ENCODE data around the gene ZNF804B. TPM values are rescaled to one million over a fixed set of nuclear protein-coding genes. Genes with fewer than 3 reads are reported as not detected.

ZNF804B gene
- polyA plus RNA-seq, 10 donors = 0.03 to 0.08 TPM; not detected in 8

- peak; percentile 2 to 16 (median 5) for DNase-seq
Measured at GRCh38 chr7:88835147-88835728, 75.7 kb downstream of the ZNF804B start.

GRCh38 chr7:88842201-88842600, 82.7 kb downstream of the ZNF804B start:
- no peak for DNase-seq

GRCh38 chr7:88845091-88845490, 85.6 kb downstream of the ZNF804B start:
- no peak for DNase-seq

GRCh38 chr7:88851220-88851619, 91.7 kb downstream of the ZNF804B start:
- no peak for DNase-seq

- no peak for DNase-seq
Measured at GRCh38 chr7:88859288-88859687, 99.8 kb downstream of the ZNF804B start.

- no peak for DNase-seq
Measured at GRCh38 chr7:88866265-88866863, 106.9 kb downstream of the ZNF804B start.

- DNase-seq = no peak
Measured at GRCh38 chr7:88867158-88867557, 107.7 kb downstream of the ZNF804B start.

- no peak for DNase-seq
Measured at GRCh38 chr7:88868456-88868855, 109.0 kb downstream of the ZNF804B start.

GRCh38 chr7:88881136-88881535, 121.6 kb downstream of the ZNF804B start:
- DNase-seq = no peak

GRCh38 chr7:88885131-88885530, 125.6 kb downstream of the ZNF804B start:
- no peak for DNase-seq

GRCh38 chr7:88888684-88889083, 129.2 kb downstream of the ZNF804B start:
- DNase-seq = no peak

- no peak for DNase-seq
Measured at GRCh38 chr7:88910516-88910915, 151.0 kb downstream of the ZNF804B start.

- DNase-seq = no peak
Measured at GRCh38 chr7:88912852-88913251, 153.4 kb downstream of the ZNF804B start.

GRCh38 chr7:88915615-88916014, 156.1 kb downstream of the ZNF804B start:
- no peak for DNase-seq

- no peak for DNase-seq
Measured at GRCh38 chr7:88919478-88920131, 160.1 kb downstream of the ZNF804B start.

GRCh38 chr7:88922944-88923343, 163.4 kb downstream of the ZNF804B start:
- no peak for DNase-seq

GRCh38 chr7:88928276-88928675, 168.8 kb downstream of the ZNF804B start:
- DNase-seq = peak; percentile 0 to 3 (median 2)

- DNase-seq = no peak
Measured at GRCh38 chr7:88929719-88930118, 170.2 kb downstream of the ZNF804B start.

GRCh38 chr7:88933285-88933684, 173.8 kb downstream of the ZNF804B start:
- DNase-seq = no peak

GRCh38 chr7:88942815-88943501, 183.5 kb downstream of the ZNF804B start:
- DNase-seq = no peak

- no peak for DNase-seq
Measured at GRCh38 chr7:88951826-88952225, 192.3 kb downstream of the ZNF804B start.

GRCh38 chr7:88964418-88964817, 204.9 kb downstream of the ZNF804B start:
- no peak for DNase-seq

- no peak for DNase-seq
Measured at GRCh38 chr7:88965371-88965770, 205.9 kb downstream of the ZNF804B start.
